HG02870 (cell line): Measurements from ENCODE around the gene PLP1.

Experiments
- ATAC-seq: cut with Tn5 transposase; IDR thresholded peaks from one replicate; pipeline ENCODE4 v1.9.1; 2021; ENCODE audit warnings: mild to moderate bottlenecking, moderate library complexity; ENCODE audit not compliant: unreplicated experiment

The PLP1 gene

DNA sequence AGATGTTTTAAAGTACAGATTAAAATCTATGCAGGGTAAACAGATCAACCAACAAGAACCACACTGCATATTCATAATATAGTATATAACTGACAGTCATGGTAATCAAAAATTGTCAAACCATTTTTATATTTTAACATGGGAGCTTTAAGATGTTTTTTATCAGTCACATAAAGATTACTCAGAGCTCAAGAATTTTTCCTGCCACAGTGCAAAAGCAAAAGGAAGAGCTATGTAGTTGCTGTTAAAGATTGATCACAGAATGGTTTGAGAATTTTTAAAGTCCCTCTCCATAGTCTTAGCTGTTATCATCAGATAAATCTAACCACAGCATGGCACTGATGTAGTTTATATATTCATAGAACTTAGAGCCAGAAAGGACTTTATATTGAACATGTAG is 47.0 kb downstream of the PLP1 start:
- no peak for ATAC-seq

DNA sequence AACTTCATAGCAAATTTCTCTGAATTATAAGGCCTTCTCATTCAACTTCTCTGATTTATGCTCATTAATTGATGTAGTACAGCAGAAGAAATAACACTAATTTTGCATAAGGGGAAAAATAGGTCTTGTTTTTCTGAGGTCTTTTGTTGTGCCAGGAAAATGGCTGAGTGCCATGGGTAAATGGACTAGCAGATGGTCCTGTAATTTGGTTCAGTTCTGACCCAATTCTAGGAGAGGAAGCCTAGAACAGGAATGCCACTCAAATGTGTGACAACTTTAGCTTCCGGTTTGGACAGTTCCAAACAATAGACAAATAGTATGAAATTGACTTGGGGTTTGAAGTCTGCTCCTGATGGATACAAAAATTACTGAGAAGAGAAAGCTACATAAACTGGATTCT is 49.2 kb downstream of the PLP1 start:
- no peak for ATAC-seq

DNA sequence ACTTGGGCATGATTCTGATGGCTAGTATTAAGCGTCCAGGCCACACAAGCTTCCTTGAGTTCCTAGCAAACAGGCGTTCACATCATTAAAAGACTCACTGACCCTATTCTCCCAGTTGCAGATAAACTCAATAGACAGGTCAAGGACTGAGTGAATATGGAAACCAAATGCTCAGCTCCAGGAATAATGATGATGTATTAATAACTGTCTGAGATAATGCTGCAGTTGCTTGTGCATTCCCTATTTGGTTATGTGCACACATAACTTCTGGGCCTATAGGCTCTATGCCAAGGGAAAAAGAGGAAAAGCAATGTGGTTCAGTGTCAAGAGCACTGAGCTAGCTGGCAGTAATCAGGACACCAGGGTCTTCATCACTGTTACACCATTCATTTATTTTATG is 51.9 kb downstream of the PLP1 start:
- no peak for ATAC-seq

DNA sequence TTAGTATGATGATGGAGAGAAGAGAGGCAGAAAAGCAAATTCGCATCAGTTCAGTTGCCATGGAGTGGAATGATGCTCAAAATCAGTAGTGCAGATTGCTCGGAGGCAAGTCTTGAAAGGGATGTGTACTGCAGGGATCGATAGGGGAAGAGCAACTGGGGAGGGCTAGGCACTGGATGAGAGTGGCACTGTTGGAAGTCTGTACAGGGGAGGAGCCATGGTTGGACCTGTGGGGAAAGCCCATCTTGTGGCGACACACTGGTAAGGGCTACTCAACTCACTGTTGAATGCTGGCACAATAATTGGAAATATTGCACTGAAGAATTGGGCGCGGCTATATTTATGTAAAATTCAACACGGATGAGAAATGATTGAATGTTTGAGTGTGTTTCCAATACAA is 54.2 kb downstream of the PLP1 start:
- no peak for ATAC-seq

DNA sequence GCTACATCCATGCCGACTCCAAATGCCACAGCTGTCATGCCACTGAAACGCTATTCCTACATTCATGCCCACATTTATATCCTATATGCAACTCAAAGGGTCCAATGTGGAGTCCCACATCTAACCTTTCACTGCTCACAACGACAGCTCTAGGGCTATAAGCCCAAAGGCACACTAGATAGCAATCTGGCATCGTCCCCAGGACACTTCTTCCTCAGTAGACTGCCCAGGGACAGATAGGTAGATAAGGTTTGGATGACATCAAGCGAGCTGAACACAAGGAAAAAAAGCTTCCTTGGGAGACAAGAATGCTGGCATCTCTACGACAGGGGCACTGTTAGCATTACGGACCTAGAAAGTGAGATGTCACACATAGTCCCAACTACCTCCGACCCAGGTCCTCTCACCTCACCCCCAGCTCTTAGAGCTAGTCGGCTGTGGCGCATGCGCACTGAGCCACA is 54.7 kb downstream of the PLP1 start:
- peak; percentile 14 for ATAC-seq

DNA sequence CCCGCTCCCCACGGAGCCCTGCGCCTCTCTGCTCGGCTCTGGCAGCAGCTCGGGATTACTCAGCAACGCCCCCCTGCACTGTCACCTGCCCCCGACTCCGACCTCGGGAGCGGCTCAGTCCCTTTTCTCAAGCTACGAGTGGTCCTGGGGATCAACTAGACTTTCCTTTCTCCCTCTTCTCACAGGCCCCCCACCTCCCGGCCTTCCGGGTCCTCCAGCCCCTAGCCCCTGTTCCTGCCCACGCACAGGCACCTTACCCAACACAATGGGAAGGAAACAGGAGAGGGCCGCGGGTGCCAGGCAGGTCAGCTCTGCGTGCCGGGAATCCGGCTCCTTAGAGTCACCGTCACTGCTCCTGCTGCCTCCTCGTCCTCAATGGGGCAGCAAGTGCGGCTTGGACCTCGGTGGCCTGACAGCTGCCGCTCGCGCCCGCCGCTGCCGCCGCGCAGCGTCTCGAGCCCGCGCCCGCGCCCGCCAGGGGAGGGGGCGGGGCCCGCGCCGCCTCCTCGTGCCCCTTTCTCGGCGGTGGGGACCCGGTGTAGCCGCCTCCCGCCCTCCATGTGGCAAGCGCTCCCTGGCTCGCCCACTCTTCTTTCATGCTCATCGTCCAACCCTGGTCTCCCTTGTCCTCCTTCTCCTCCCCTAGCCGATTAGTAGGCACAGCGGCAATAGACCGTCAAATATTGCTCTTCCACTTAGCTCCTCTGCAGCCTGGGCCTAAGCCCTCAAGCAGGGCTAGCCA is 55.3 kb downstream of the PLP1 start, which contains the start of gene RAB9B:
Gene RAB9B (minus strand): TSS at position 455 of the 742 bp plus-strand sequence. CDS start 6,473 bp downstream, outside the sequence.
- ATAC-seq, result peak; percentile 83

DNA sequence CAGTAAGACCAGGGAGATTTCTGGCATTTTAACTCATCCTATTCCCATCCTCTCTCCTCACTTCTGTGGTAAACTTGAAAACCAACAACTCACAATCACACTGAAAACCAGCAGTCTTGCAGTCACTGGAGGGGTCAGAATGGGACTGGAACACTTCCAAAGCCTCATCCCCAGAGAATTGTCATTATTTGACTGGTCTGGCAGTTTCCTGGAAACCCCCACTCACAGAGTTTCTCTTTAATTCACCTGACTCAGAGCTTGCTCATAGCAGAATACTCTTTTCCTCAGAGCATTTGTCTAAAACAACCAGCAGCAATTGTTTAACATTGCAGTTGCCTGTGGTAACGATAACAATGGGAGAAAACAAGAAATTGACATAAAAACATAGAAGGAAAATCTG is 62.8 kb downstream of the PLP1 start:
- ATAC-seq, result no peak
